GM21786 (cell line): Measurements from ENCODE around the gene OPRM1.

Source experiments
- ATAC-seq: cut with Tn5 transposase; IDR thresholded peaks from one replicate; pipeline ENCODE4 v1.9.1; 2021; ENCODE audit not compliant: unreplicated experiment

Gene OPRM1

GRCh38 chr6:154276810-154277628, 238.0 kb downstream of the OPRM1 start:
- peak; percentile 62 for ATAC-seq

- peak; percentile 10 for ATAC-seq
These were observed 238.6 kb downstream of the OPRM1 start for GRCh38 chr6:154277629-154278017.

- no peak for ATAC-seq
These were observed 241.5 kb downstream of the OPRM1 start for GRCh38 chr6:154280521-154280920.

- no peak for ATAC-seq
These were observed 245.3 kb downstream of the OPRM1 start for GRCh38 chr6:154284313-154284853.

- no peak for ATAC-seq
These were observed 246.8 kb downstream of the OPRM1 start for GRCh38 chr6:154285826-154286225.

GRCh38 chr6:154289818-154290508, 250.9 kb downstream of the OPRM1 start:
- ATAC-seq, result no peak

GRCh38 chr6:154292066-154292465, 253.0 kb downstream of the OPRM1 start:
- ATAC-seq, result no peak

GRCh38 chr6:154292855-154293519, 253.9 kb downstream of the OPRM1 start:
- ATAC-seq, result no peak

GRCh38 chr6:154295733-154296132, 256.7 kb downstream of the OPRM1 start:
- ATAC-seq, result no peak
